PFSK-1 (cell line): Measurements from ENCODE around the gene GPATCH8.

Source experiments
- POLR2AphosphoS5 ChIP-seq: IDR thresholded peaks from 2 replicates; pipeline ENCODE4 v1.6.1; 2012; ENCODE audit warnings: low read depth, mild to moderate bottlenecking, control low read depth, low read length, moderate library complexity
- SIN3A ChIP-seq: IDR thresholded peaks from 2 replicates; pipeline ENCODE4 v1.6.1; 2012; ENCODE audit warnings: mild to moderate bottlenecking, low read length, moderate library complexity, borderline replicate concordance; ENCODE audit not compliant: insufficient read depth
- TAF1 ChIP-seq: IDR thresholded peaks from 2 replicates; pipeline ENCODE4 v1.6.1; 2012; ENCODE audit warnings: low read length, control low read depth, borderline replicate concordance; ENCODE audit not compliant: insufficient read depth

DNA sequence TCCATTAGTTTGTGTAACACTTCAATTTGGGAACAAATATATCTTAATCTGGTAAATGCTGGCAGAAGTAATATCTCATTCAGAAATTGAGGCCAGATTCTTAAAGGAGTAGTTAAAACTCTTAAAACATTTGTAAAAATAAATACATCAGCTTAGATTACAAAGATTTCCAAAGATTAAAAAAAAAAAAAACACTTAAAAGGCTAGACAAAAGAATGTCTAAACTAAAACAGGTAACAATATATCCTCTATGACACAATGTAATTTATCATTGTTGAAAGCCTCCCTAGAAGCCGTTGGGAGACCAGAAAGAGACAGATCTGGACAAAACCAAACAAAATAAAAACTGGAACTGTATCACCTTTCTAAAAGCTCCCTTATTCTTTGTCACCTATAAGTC lies 3.5 kb downstream of the GPATCH8 start:
- TF ChIP-seq TAF1 (no peak), POLR2AphosphoS5 (no peak), SIN3A (no peak)
